Fibroblast of lung (primary cell): ENCODE data around the gene BCAR3.

ENCODE experiments used
- CTCF ChIP-seq, 2 donors: IDR thresholded peaks in 1 of 2; conservative IDR thresholded peaks in 1 of 2; 1 replicate in 1 of 2; 2 replicates in 1 of 2; pipeline ENCODE4 v1.5.1; 2011 to 2012; ENCODE audit warnings: low read length in 2 of 2, control low read depth in 1 of 2, inconsistent platforms in 1 of 2, low read depth in 1 of 2, mild to moderate bottlenecking in 1 of 2
- EZH2 ChIP-seq: IDR thresholded peaks from 2 replicates; pipeline ENCODE4 v1.5.1; 2012; ENCODE audit warnings: low read length, control low read depth, mild to moderate bottlenecking; ENCODE audit errors: missing control alignments

GRCh38 chr1:93613898-93614297 lies 67.7 kb downstream of the BCAR3 start:
- TF ChIP-seq CTCF (conservative IDR thresholded peaks at IDR 0.05 in 1 of 2, IDR thresholded peaks at IDR 0.05 in 1 of 2; ENCODE audit: low read depth in 1 of 2, low read length in 2 of 2) (peak in 1 of 2 donors; percentile 0), EZH2 (no peak)
